ENCODE measurements around the gene CCNT2. TPM values are rescaled to one million over a fixed set of nuclear protein-coding genes. Genes with fewer than 3 reads are reported as not detected.

The CCNT2 gene
- total and polyA plus RNA-seq, 3 donors from 2014 or later, result 28.2 to 52.8 (median 49.3) TPM

DNA sequence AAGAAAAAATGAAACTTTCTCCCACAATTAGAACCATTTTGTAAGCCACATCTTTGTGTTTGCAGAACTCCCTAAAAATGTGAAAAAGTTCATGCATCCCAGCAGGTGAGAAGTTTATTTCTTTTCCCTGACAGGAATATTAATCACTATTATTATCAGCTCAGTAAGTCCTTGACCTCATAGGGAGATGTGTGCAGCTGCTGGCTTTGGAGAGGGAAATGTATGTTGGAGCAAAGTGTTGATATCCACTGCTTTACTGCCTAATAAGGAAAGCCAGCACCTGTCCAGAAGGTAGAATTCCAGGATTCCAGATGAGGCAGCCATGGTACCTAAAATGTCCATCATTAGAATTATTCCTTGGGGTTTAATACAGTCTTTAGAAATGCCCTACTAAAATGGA lies 35.8 kb upstream of the CCNT2 start:
- Histone ChIP-seq H3K9me3 (no peaks in the 10 kb centered on the region), H3K4me1 (no peaks in the 10 kb centered on the region), H3K36me3 (ENCODE audit: low read depth, missing control alignments) (no peaks in the 10 kb centered on the region), H3K4me3 (no peak overlapping the region), H3K27ac (no peak overlapping the region), H3K27me3 (no peaks in the 10 kb centered on the region)
- no peak for DNase-seq
- intact Hi-C loops (cut with DNase I; ENCODE audit: low total_unique reads), result no loop called here
- no peak for TF ChIP-seq POLR2A (IDR thresholded peaks at IDR 0.05)
- TF ChIP-seq CTCF (IDR thresholded peaks at IDR 0.05), result no peak

DNA sequence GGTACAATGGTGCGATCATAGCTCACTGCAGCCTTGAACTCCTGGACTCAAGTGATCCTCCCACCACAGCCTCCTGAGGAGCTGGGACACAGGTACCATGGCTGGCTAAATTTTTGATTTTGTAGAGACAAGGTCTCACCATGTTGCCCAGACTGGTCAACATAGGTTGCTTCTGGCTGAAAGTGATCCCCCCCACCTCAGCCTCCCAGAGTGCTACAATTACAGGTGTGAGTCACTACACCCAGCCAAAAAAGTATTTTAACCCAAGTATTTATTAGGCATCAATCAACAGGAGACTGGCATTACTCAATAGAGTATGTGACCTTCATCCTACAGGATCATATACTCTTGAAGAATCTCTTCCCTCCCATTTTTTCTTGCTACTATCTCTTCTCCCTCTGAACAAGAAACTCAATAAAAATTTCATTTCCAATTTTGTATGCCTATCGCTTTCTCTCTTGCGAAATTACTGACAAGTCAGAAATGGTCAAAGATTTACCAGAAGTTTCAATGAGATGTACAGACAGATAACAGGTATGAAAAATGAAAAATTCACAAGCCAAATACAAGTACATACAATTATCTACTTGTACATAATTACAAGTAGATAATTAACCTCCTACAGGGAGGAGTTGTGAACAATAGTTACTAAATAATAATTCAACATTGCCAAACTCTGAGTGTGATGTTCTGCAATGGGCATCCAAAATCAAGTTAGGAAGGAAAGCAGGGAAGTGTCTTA lies 34.9 kb upstream of the CCNT2 start:
- H3K27ac ChIP-seq, result no peak overlapping the region
- H3K4me3 ChIP-seq, result no peak overlapping the region
- intact Hi-C loops (cut with DNase I; ENCODE audit: low total_unique reads), result no loop called here
- no peaks in the 10 kb centered on the region for H3K9me3 ChIP-seq
- DNase-seq, result no peak
- WGBS, 2 donors, result 91 to 94% methylated on average over 3 of the region's 3 CpGs
- no peak for TF ChIP-seq CTCF (IDR thresholded peaks at IDR 0.05)
- no peak for TF ChIP-seq POLR2A (IDR thresholded peaks at IDR 0.05)
- no peaks in the 10 kb centered on the region for H3K36me3 ChIP-seq (ENCODE audit: low read depth, missing control alignments)
- H3K27me3 ChIP-seq, result no peaks in the 10 kb centered on the region
- no peaks in the 10 kb centered on the region for H3K4me1 ChIP-seq

- H3K4me3 ChIP-seq, result no peak overlapping the region
- H3K4me1 ChIP-seq, result no peaks in the 10 kb centered on the region
- no peak overlapping the region for H3K27ac ChIP-seq
- no peaks in the 10 kb centered on the region for H3K9me3 ChIP-seq
- no peaks in the 10 kb centered on the region for H3K27me3 ChIP-seq
- no peak for TF ChIP-seq POLR2A (IDR thresholded peaks at IDR 0.05)
- no peak for TF ChIP-seq CTCF (IDR thresholded peaks at IDR 0.05)
- no peaks in the 10 kb centered on the region for H3K36me3 ChIP-seq (ENCODE audit: low read depth, missing control alignments)
- DNase-seq, result no peak
- intact Hi-C loops (cut with DNase I; ENCODE audit: low total_unique reads), result no loop called here
These were observed 34.2 kb upstream of the CCNT2 start for GRCh38 chr2:134884435-134884834.

- no peak overlapping the region for H3K27ac ChIP-seq
- H3K4me3 ChIP-seq, result no peak overlapping the region
- H3K27me3 ChIP-seq, result no peaks in the 10 kb centered on the region
- H3K9me3 ChIP-seq, result no peaks in the 10 kb centered on the region
- intact Hi-C loops (cut with DNase I; ENCODE audit: low total_unique reads), result loop anchor here (10.0 kb wide), 1 partner anchor 428 kb away; no protein-coding TSS in a partner anchor
- no peak for DNase-seq
- 93 to 100% methylated on average over 1 of the region's 1 CpG for WGBS, 2 donors
- H3K36me3 ChIP-seq (ENCODE audit: low read depth, missing control alignments), result no peaks in the 10 kb centered on the region
- TF ChIP-seq CTCF (IDR thresholded peaks at IDR 0.05) (no peak), POLR2A (IDR thresholded peaks at IDR 0.05) (no peak)
- H3K4me1 ChIP-seq, result no peaks in the 10 kb centered on the region
These were observed 26.2 kb upstream of the CCNT2 start for GRCh38 chr2:134892282-134893035.
